Endometrium (tissue), 2 donors: ENCODE results near the gene ICAM4.
"Not testable (repeated sequence)": the region's sequence is repeated elsewhere in the genome, so short reads cannot be mapped to it uniquely, and the experiment has no call there.

Experiments
- FAIRE-seq: peaks from 2 replicates; lab custom pipeline; 2012; peaks lifted over from hg19 to GRCh38; lab: Jason Lieb, UNC
- donor health status: control.
- donor health status: control.

The ICAM4 gene

DNA sequence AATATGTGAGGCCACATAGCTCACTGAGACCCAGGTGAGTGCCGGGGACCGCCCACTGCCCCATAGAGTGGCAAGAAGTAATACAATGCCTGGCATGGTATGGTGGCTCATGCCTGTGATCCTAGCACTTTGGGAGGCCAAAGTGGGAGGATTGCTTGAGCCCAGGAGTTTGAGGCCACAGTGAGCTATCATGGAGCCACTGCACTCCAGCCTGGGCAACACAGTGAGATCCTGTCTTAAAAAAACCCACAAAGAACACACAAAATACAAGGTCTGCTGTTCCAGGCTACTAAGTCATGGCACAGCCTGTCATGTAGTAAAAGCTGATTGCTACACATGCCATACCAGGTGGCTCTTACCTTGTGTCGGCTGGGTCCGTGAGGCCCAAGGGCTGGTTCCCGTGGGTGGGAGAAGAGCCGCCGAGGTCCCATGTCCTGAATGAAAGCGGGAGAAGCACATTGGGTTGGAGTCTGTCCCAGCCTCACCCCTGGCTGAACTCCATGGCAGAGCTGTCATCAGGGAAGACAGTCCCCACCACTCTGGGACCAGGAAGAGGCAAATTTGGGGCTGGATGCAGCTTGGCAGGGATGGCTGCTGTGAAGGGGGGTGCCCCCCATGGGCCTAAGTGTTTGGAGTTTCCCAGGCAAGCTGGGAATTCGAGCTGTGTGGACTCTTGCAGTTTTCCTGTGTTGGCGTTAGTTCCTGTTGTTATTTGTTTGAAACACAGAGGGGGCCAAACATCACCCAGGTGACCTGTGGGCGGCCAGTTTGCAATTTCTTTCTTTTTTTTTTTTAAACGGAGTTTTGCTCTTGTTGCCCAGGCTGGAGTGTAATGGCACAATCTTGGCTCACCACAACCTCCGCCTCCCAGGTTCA, 32.3 kb downstream of the ICAM4 start:
- no peak for FAIRE-seq

DNA sequence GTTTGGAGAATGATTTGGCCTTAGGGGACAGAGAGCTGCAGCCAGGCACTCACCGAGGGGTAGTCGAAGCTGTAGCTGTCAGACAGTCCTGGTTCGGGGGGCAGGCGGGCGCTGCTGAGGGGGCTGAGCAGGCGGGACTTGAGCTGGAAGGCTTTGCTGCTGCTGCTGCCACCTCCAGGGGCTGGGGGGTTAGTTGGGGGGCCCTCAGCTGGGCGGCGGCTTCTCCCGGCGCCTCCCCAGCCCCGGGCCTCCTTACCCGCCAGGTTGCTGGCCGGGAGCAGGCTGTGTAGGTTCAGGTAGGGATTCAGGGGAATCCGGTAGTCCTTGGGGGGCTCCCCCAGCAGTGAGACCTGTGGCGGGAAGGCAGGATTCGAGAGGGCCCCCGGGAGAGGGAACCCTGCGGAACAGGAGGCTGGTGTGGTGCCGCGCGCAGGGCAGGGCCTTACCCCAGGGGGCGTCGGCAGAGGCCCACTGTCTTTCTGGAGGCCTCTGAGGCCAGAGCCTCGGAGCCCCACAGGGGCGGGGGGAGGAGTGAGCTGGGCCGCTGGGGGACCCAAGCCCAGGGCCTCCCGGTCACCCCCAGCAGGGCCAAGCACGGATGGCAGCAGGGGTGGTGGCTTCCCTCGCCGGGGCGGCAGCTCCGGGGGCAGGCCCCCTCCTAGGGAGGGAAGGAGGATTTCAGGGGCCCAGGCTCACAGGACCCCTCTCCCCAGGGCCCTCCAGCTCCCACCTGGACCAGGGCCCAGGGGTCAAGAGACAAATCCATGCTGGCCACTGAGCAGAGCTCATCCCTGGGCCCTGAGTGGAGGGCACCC, 34.1 kb downstream of the ICAM4 start:
- FAIRE-seq: no peak

DNA sequence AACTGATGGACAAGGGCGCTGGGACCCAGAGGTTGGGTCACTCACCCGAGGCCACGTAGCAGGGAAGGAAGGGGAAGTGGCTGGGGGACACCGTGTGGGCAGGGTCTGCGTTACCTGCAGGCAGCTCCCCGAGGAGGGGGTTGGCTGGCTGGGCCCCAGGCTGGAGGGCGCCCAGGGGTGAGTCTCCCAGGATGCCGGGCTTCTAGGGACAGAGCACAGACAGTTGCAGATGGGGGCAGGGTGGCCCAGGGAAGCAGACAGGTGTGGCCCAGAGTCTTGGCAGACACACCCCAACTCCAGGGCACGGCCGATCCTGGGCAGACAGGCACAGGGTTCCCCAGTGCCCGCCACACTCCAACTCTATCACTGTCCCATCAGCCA, 34.7 kb downstream of the ICAM4 start:
- no peak for FAIRE-seq

DNA sequence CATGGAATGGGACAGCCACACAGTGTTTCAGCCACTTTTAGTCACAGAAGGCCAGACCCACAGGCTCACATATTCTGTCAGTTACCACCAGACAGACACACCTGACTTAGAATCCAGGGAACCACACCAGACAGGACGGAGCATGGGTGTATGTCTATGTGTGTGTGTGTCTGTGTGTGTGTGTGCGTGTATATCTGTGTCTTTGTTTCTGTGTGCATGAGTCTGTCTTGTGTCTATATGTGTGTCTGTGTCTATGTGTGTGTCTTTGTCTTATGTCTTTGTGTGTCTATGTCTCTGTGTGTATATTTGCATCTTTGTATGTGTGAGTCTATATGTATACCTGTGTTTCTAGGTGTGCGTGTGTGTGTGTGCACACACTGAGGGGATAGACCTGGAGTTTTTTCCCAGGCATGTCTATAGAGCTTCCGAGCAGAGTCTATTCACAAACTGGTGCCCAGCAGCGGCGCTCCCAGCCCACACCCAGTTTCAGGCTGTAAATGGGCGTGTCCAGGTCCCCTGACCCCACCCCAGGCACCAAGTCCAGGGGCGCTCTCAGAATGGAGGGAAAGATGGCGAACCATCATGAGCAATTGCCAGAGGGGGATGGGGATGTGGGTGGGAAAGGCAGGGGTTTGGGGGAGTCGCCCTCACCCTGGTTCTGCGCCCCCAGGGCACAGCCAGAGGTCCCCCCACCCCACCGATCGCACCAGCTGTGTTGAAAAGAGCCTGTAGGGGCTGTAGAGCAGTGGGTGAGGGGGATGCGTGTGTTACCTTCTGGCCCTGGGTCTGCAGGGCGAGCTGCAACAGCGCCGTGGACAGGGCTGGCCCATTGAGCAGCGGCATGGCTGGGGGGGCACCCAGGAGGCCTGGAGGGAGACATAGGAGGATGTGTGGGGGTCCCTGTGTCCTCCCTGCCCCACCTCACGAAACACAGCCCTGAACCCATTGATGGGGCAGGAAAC, 35.4 kb downstream of the ICAM4 start:
- FAIRE-seq: no peak

DNA sequence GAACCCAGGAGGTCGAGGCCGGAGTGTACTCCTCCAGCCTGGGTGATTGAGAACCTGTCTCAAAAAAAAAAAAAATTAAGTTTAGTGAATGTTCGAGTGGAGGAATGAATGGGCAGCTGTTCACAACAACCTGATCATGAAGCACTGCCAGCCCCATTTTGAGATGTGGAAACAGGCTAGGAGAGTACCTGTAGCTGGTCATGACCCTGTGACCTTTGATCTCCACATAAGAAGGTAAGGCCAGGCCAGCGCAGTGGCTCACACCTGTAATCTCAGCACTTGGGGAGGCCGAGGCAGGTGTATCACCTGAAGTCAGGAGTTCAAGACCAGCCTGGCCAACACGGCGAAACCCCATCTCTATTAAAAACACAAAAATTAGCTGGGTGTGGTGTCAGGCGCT, 39.0 kb downstream of the ICAM4 start:
- no peak for FAIRE-seq

DNA sequence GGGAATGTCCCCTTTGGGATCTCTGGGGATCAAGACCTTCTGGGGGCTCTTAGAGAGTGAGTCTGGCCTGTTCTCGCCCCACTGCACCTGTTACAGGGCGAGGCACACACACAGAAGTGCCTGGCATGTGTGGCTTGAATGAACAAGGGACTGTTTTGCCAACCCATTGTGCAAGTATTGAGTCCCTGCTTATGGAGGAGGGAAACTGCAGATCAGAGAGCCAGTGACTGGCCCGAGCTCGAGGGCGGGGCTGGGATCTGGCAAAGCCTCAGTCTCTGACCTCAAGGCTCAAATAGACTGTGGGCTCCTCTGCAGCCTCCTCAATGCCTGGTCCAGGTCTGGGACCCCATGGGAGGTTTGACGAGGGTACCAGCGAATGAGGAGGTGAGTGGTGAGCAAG, 41.0 kb downstream of the ICAM4 start:
- no peak for FAIRE-seq

DNA sequence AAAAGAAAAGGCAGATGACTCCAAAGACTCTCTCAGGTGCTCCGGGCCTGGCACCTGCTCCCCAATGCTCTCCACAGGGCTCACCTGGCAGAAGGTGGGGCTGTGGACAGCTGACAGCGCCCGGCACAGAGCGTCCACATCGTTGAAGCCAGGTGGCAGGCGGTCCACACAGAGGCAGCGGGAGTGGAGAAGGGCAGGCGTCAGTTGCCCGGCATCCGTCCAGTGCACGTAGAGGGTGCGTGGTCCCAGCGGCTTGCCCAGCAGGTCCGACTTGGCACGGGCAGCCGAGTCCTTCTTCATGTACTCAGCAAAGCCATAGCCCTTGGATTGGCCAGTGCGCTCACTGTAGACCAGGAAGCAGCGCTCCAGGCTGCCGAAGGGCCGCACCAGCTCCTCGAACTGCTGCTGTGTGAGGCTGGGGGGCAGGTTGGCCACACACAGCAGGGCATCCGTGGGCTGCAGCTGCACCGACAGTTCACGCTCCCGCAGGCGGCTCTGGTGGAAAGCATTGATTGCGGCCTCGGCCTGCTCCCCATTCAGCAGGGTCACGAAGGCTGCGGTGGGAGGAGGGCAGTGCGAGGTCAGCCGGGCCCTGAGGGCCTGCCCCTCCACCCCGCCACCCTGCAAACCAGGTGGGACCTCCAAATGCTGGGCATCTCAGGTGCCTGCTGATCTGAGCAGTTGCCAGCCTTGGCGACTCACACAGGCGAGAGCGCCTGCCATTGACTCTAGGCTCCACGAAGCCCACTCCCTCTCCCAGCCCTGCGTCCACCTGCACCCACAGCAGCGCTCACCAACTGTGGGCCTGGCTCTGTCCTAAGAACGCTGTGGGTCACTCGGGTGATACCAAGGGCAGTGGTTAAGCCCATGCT, 42.0 kb downstream of the ICAM4 start:
- FAIRE-seq: no peak

DNA sequence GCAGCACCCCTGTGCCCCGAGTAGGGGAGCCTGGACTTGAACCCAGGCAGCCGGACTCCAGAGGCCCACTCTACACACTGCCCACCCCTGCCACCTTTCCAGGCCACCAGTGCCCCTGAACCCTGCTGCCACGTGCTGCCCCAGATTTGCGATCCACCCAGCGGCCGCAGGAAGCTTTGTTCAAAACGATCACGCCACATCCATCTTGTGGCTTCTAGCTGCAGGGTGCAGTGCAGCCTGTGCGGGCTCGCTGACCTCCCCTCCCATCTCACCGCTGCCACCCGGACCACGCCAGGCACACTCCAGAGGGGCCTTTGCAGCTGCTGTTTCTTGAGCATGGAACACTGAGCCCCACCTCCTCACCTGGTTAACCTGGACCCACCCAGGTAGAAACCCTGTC, 42.8 kb downstream of the ICAM4 start:
- FAIRE-seq: no peak

DNA sequence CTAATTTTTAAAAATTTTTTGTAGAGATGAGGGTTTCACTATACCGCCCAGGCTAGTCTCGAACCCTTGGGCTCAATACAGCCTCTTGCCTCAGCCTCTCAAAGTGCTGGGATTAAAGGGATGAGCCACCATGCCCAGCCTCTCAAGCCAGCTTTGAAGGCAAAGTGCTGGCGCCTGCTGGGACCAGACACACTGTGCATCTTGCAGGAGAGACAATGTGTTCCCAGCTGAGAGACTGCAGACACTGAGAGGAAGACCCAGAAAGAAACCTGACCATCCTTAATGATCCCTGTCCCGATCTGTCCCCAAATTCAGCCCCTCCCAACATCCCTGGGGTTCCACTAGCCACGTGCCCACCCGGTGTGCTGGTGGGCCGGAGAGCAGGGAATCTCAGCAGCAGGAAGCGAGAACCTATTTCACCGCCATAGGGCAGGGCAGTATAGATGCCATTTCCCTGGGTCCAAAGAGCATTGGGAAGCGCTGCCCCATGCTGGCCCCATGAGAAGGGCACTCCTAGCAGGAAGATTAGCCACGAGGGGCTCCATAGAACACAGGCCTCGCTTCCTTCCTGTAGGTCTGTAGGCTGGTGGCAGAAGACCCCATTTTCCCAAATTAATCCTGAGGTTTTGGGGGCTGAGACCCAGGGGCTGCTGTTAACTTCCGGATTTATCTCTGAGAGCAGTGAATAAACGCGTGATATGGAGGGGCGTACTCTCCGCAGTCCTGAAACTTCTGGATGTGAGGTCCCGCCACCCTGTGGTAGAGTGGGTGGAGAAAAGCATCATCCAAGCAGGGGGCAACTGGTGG, 45.6 kb downstream of the ICAM4 start:
- no peak for FAIRE-seq

DNA sequence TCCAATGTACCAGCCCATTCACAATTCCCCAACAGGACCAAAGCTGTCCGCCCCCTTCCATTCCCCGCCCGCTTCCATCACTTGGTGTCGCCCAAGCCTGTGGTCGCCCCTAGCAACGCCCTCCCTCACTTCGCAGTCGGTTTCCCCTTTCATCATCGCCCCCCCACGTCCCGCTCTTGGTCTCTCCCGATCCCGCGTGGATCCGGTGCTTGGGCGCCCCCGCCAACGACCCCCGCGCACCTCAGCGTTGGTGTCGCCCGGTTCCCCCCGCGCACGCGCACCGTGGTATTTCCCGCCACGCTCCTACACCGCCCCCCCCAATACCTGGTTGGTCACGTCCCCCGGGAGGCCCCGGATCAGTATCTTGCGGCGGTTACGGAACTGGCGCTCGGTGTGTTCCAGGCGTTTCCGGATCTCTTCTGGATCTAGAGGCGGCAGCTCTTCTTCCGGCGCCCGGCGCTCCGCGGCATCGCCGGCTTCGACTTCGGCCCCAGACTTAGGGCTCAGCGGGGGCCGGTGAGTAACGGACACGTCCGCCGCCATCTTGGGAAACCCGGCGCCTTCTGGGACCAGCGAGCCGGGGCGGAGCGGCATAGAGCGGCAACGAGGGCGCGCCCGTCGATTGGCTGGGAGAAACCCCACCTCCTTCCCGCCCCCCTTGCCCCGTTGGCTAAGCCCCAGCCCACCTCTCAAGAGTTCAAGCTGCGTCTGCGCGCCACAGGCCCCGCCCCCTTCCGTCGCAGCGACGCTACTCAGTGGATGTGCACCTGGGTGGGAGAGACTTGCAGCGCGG, 46.4 kb downstream of the ICAM4 start, which contains the start of gene RAVER1:
RAVER1 (minus strand) TSS at position 565 of the 793 bp plus-strand sequence; CDS start at position 543, 22 bp downstream.
- peak; percentile 12 for FAIRE-seq

DNA sequence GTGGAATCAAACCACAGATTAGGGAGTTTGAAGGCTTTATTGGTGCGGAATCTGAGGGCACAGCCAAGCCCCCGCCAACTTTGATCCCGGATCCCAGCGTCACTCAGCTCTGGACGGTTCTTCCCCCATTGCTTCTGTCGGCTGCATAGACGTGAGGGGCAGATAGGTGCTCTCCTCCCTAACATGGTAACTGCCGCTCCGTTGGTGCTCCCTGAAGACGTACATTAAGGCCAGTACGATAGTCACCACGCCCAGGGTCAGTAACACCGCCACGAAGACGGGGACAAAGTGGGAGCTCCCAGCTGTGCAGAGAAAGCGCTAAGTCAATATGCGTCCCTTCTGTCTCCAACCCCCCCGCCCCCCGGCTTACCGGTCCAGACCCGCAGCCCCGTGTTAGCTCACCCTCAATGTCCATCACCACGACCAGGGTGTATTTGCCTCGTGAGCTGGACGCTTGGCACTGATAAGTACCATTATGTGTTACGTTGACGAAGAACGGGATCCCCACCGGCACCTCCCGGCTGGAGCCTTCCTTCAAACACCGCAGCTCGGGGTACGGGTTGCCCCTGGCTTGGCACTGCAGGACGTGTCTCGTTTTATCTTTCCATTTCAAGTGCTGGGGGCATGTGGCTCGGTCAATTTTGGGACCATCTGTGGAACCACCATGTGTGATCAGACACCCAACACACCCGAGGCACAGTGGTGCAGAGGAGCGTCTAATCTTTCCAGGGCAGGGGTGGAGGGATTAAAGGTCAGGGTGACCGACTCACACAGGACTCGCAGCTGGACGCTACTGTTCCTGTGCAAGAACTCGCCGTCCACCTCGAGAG, 47.2 kb downstream of the ICAM4 start:
- FAIRE-seq: no peak

DNA sequence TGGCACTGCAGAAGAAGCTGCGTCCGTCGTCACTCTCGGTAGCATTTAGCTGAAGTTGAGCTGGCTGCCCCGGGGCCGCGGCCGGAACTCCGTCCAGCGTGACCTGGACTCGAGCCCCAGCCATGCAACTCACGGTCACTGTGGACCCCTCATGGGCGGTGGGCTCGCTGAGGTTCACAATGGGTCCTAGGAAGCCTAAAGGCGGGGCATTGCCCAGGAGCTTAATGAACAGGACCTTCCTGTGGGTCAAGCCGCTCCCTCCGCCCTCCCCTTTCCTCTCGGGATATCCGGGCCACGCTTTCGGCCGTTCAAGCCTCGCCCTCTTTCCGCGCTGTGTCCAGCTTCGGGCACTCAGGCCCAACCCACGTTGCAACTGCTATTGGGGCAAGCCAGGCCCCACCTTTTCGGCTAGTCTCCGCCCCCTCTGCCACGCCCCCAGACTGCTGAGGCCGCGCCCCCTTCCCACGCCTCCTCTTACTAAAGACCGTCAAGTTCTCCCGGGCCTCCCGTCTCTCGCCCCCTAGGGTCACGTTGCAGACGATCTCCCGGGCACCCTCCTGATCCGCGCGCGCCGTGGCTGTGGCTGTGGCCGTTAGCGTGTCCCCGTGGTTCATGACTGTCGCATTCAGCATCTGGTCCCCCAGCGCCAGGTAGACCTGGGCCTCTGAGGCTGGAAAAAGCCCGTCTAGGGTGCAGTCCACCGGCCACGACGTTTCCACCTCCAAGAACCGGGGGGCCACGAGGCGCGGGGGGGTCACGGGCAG, 48.0 kb downstream of the ICAM4 start:
- peak; percentile 60 for FAIRE-seq

DNA sequence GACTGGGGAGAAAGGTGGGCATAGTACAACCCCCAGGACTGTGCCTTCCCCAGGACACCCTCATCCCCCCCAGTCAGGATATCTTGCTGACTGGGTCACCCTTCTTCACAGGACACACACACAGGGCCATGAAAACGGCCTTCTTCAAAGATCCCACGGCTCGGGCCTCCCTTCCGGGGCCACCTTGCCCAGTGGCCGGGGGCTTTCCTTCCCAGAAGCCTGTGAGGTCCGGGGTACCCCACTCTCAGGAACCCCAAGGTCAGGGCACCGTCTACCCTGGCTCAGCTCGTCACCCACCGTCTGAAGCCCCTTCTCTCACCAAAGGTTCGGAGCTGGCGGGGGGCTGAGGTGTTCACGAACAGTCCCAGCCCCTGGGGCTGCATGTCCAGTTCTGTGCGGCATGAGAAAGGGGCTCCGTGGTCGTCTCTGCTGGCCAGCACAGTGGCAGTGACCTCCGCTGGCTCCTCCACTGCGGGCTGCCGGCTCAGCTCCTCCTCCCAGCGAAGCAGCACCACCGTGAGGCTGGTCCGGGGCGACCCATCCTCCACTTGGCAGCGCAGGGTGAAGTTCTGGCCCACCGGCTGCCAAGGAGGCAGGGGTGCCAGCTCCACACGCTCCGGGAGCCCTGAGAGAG, 48.7 kb downstream of the ICAM4 start:
- FAIRE-seq: no peak

DNA sequence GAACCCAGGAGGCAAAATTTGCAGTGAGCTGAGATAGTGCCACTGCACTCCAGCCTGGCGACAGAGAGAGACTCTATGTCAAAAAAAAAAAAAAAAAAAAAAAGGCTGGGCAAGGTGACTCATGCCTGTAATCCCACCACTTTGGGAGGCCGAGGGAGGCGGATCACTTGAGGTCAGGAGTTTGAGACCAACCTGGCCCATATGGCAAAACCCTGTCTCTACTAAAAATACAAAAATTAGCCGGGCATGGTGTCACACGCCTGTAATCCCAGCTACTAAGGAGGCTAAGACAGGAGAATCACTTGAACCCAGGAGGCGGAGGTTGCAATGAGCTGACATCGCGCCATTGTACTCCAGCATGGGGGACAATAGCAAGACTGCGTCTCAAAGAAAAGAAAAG, 50.0 kb downstream of the ICAM4 start:
- FAIRE-seq: not testable (repeated sequence)
